ENCODE measurements around the gene UMAD1. TPM values are rescaled to one million over a fixed set of nuclear protein-coding genes. Genes with fewer than 3 reads are reported as not detected.

Gene UMAD1
- total RNA-seq, 1 donor from 2014 or later, result 10.0 TPM

DNA sequence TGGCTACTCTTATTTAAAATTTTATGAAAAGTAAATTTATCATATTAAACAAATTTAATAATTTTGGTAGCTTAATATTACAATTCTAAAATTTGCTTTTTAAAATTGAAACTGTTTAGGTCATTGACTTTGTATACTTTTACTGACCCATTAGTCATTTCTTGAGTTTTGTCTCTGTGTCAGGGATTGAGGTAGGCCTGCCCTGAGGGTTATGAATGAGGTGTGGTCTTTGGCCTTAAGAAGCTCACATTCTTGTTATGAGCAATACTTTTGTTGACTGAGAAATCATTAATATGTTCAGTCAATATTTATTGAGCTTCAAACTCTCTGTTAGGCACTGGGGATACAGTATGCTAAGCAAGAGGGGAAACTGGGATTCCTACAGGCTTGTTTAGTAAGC is 124.9 kb downstream of the UMAD1 start:
- no peak for DNase-seq (ENCODE audit: low spot score in 2 of 2, unreplicated experiment in 2 of 2)
- TF ChIP-seq, protein P1, sequence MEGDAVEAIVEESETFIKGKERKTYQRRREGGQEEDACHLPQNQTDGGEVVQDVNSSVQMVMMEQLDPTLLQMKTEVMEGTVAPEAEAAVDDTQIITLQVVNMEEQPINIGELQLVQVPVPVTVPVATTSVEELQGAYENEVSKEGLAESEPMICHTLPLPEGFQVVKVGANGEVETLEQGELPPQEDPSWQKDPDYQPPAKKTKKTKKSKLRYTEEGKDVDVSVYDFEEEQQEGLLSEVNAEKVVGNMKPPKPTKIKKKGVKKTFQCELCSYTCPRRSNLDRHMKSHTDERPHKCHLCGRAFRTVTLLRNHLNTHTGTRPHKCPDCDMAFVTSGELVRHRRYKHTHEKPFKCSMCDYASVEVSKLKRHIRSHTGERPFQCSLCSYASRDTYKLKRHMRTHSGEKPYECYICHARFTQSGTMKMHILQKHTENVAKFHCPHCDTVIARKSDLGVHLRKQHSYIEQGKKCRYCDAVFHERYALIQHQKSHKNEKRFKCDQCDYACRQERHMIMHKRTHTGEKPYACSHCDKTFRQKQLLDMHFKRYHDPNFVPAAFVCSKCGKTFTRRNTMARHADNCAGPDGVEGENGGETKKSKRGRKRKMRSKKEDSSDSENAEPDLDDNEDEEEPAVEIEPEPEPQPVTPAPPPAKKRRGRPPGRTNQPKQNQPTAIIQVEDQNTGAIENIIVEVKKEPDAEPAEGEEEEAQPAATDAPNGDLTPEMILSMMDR (IDR thresholded peaks at IDR 0.05; ENCODE audit: unreplicated experiment), result no peak
- Mint-ChIP-seq H3K9me3 (no peaks in the 10 kb centered on the region), H3K27me3 (ENCODE audit: low read depth) (no peaks in the 10 kb centered on the region), H3K4me1 (peaks cover 38% of the 10 kb centered on the region), H3K27ac (no peak overlapping the region), H3K36me3 (no peaks in the 10 kb centered on the region), H3K4me3 (no peak overlapping the region)

DNA sequence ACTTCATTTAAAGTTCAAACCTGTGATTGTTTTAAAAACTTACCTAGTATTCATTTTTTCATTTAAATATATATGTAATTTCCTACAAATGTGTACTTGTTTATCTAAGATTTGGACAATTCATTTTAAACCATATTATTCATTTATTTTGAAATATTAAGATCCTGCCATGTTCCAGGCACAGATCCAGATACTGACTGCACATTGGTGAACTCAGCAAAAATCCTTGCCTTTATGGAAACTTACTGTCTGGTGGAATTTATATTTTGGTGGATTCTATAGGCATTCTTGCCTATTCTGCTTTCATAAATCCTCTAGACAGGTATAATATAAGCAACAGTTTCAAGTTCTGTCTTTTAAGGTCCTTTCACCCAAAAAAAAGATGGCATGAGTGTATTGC is 126.1 kb downstream of the UMAD1 start:
- DNase-seq (ENCODE audit: low spot score in 2 of 2, unreplicated experiment in 2 of 2), result no peak
- Mint-ChIP-seq H3K36me3 (no peaks in the 10 kb centered on the region), H3K27ac (no peak overlapping the region), H3K9me3 (no peaks in the 10 kb centered on the region), H3K27me3 (ENCODE audit: low read depth) (no peaks in the 10 kb centered on the region), H3K4me3 (no peak overlapping the region), H3K4me1 (peaks cover 38% of the 10 kb centered on the region)
- TF ChIP-seq, protein P1 (IDR thresholded peaks at IDR 0.05; ENCODE audit: unreplicated experiment), result no peak

DNA sequence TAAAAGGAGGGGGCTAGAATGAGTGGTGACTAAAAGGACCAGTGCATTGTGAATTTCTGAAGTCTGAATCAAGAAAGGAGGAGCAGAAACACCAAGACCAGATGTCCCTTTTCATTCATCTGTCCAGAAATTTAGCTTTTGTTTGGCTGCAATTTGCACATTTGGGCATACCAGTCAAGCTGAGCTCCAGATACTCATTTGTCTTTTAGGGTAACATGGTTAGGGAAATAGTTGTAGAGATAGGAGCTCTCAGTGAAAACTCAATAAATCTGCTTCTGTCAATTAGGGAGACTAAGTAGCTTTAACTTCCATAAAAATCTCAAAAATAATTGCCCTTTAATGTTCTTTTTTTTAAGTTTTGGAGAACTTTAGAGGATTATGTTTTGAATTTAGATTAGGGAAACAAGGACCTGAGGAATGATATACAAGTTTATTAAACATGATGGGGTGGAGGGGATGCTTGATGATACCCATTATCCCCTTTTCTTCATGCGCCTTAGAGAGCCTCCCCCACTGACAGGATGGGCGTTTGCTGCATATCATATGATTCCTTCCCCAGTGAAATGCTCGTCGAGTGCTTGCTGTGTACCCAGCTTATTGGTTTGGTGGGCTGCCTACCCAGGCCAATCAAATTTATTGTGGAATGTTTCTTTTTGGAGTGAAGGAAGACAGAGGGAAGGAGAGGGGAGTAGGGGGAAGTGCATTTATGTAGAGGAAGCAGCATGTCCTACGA is 128.6 kb downstream of the UMAD1 start:
- Mint-ChIP-seq H3K4me3 (no peak overlapping the region), H3K4me1 (peaks cover 33% of the 10 kb centered on the region), H3K36me3 (no peaks in the 10 kb centered on the region), H3K27ac (no peak overlapping the region), H3K27me3 (ENCODE audit: low read depth) (no peaks in the 10 kb centered on the region), H3K9me3 (no peaks in the 10 kb centered on the region)
- DNase-seq (ENCODE audit: low spot score in 2 of 2, unreplicated experiment in 2 of 2), result no peak
- TF ChIP-seq, protein P1 (IDR thresholded peaks at IDR 0.05; ENCODE audit: unreplicated experiment), result no peak

DNA sequence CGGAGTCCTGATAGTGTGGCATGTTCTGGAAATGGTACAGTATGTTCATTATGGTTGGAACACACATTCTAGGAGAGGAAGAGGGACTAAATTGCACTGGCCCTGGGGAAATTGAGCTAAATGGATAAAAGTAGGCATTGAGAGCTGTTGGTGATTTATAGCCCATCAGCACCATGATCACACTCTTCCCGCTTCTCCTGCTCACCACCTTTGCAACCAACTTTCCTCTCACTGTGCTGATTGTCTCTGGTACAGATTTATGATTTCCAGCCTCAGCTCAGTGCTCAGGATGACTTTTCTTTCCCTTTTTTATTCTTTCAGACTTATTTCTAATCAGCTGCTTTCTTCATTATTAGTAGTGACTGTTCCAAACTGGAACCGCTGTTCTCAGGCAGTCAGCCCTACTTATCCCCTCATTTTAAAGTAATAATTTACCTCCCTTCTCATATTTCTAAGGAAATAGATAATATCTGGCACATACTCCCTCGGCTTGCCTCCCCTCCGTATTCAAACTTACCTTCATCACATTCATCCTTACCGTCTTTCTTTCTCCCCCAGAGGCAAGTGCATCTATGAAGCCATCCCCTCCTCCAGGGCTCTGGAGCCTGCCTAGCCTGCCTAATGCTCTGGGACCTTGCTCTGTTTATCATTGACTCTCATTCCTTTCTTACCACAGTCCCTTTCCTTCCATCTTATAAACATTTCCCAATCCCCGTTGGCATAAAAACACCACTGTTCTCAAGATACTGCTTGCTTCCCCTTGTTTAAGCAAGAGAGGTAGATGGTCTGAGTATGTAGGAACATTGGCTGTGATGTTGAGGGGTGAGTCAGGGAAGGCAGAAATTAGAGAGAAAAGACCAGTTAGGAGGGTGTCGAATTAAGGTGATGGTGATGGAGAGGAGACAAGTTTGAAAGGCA is 129.4 kb downstream of the UMAD1 start:
- Mint-ChIP-seq H3K9me3 (no peaks in the 10 kb centered on the region), H3K27me3 (ENCODE audit: low read depth) (no peaks in the 10 kb centered on the region), H3K27ac (peak overlapping the region; percentile 3), H3K4me3 (no peak overlapping the region), H3K4me1 (peaks cover 33% of the 10 kb centered on the region), H3K36me3 (no peaks in the 10 kb centered on the region)
- DNase-seq (ENCODE audit: low spot score in 2 of 2, unreplicated experiment in 2 of 2), result no peak
- TF ChIP-seq, protein P1 (IDR thresholded peaks at IDR 0.05; ENCODE audit: unreplicated experiment), result no peak

DNA sequence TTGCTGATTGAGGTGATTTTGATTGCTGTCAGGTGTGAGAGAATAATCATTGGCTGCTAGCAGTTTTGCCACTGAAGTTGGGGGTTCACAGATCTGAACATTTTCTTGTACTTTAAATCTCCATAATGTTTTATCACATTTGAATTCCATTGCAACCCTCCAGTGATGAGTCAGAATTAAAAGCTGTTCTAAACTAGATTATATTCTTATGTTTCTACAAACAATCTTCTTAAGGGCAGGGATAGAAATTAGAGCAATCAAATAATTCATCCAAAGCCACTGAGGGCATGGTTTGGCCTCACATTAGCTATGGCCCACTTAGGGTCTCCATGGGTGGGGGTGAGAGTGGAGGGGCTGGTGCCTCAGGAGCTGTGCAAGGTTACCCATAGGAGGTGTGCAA is 130.9 kb downstream of the UMAD1 start:
- TF ChIP-seq, protein P1 (IDR thresholded peaks at IDR 0.05; ENCODE audit: unreplicated experiment), result no peak
- Mint-ChIP-seq H3K27ac (no peak overlapping the region), H3K9me3 (no peaks in the 10 kb centered on the region), H3K4me1 (peaks cover 31% of the 10 kb centered on the region), H3K4me3 (no peak overlapping the region), H3K36me3 (no peaks in the 10 kb centered on the region), H3K27me3 (ENCODE audit: low read depth) (no peaks in the 10 kb centered on the region)
- no peak for DNase-seq (ENCODE audit: low spot score in 2 of 2, unreplicated experiment in 2 of 2)
